GM10847 (cell line): ENCODE measurements around the gene ZNF593OS.

Source experiments
- POLR2A ChIP-seq: IDR thresholded peaks from 2 replicates; pipeline ENCODE4 v1.6.1; 2011; ENCODE audit not compliant: insufficient read length; ENCODE audit errors: extremely low read depth

ZNF593OS gene

GRCh38 chr1:26168410-26169197 lies 3.0 kb downstream of the ZNF593OS start, which contains the start of gene C1orf232:
Gene C1orf232, minus strand, starts transcription at chr1:26168963. Its CDS starts 464 bp downstream, at chr1:26168499.
- no peak for TF ChIP-seq POLR2A

- no peak for TF ChIP-seq POLR2A
These were observed 4.8 kb downstream of the ZNF593OS start for GRCh38 chr1:26166719-26167281.

GRCh38 chr1:26164861-26165842 lies 6.5 kb downstream of the ZNF593OS start:
- no peak for TF ChIP-seq POLR2A

- no peak for TF ChIP-seq POLR2A
These were observed 7.4 kb downstream of the ZNF593OS start for GRCh38 chr1:26164036-26164860.

GRCh38 chr1:26163684-26164035 lies 8.0 kb downstream of the ZNF593OS start:
- no peak for TF ChIP-seq POLR2A

- TF ChIP-seq POLR2A: no peak
These were observed 9.4 kb downstream of the ZNF593OS start for GRCh38 chr1:26162220-26162709.

GRCh38 chr1:26161415-26162219 lies 10.0 kb downstream of the ZNF593OS start:
- no peak for TF ChIP-seq POLR2A

GRCh38 chr1:26160527-26161414 lies 10.9 kb downstream of the ZNF593OS start:
- TF ChIP-seq POLR2A: no peak

- TF ChIP-seq POLR2A: no peak
These were observed 11.9 kb downstream of the ZNF593OS start for GRCh38 chr1:26159743-26160039.

GRCh38 chr1:26158908-26159742 lies 12.5 kb downstream of the ZNF593OS start, which contains the start of gene FAM110D:
Gene FAM110D, plus strand, starts transcription at chr1:26159079. Its CDS starts 2,213 bp downstream, at chr1:26161292.
- no peak for TF ChIP-seq POLR2A

- no peak for TF ChIP-seq POLR2A
These were observed 13.2 kb downstream of the ZNF593OS start for GRCh38 chr1:26158271-26158907.
